H1 (cell line): ENCODE measurements around the gene NHSL2. TPM values are rescaled to one million over a fixed set of nuclear protein-coding genes. Genes with fewer than 3 reads are reported as not detected.

Experiments used
- BRCA1 ChIP-seq: IDR thresholded peaks from 2 replicates; pipeline ENCODE4 v1.6.1; 2012; ENCODE audit warnings: low read depth, low read length, improper control_type of control experiment
- CBX8 ChIP-seq: fragments of 300-800, 300-1000 bp; sonication (generic); IDR thresholded peaks from 2 replicates; pipeline ENCODE4 v1.7.1; 2016; ENCODE audit warnings: low read depth, low read length, borderline replicate concordance
- MAX ChIP-seq: IDR thresholded peaks from 2 replicates; pipeline ENCODE4 v1.6.1; 2012; ENCODE audit warnings: inconsistent platforms
- POLR2AphosphoS5 ChIP-seq: IDR thresholded peaks from 2 replicates; pipeline ENCODE4 v1.6.1; 2011; ENCODE audit warnings: low read depth, low read length
- RAD21 ChIP-seq, 2 experiments: IDR thresholded peaks in 1 of 2; conservative IDR thresholded peaks in 1 of 2; 2 replicates each; pipeline ENCODE4 v1.6.1; 2011; ENCODE audit warnings: low read depth in 2 of 2, low read length in 2 of 2, improper control_type of control experiment in 1 of 2, inconsistent platforms in 1 of 2, mild to moderate bottlenecking in 1 of 2, moderate library complexity in 1 of 2
- RBBP5 ChIP-seq: IDR thresholded peaks from 2 replicates; pipeline ENCODE4 v1.7.1; 2012; ENCODE audit warnings: low read depth, mild to moderate bottlenecking, inconsistent platforms, low read length, moderate library complexity, borderline replicate concordance
- SAP30 ChIP-seq: fragments of 300-600 bp; sonication (generic); IDR thresholded peaks from 2 replicates; pipeline ENCODE4 v1.7.1; 2012; ENCODE audit warnings: low read length, moderate library complexity, mild to moderate bottlenecking, inconsistent platforms; ENCODE audit not compliant: insufficient read depth, insufficient replicate concordance
- USF2 ChIP-seq: IDR thresholded peaks from 2 replicates; pipeline ENCODE4 v1.6.1; 2011; ENCODE audit warnings: low read length, improper control_type of control experiment
- polyA plus RNA-seq, 7 experiments: library from polyadenylated mRNA; depleted of rRNA in 3 of 7; stranded (reverse) in 5 of 7; unstranded in 2 of 7; fragments of >200 nt in 5 of 7; fragments of 200-250 nt in 2 of 7; gene quantifications; 1 replicate in 5 of 7; 2 replicates in 1 of 7; 4 replicates in 1 of 7; pipeline versions ENCODE4 v1.2.1 to v1.2.3, GENCODE V29; 2011 to 2013; ENCODE audit warnings: missing spikeins in 2 of 7, mixed read lengths in 2 of 7
- total RNA-seq: library from RNA; stranded (reverse); fragmentation: NEBNext Ultra II Directional; extraction: Animal tissue kit (Norgen Biotek cat#: 25700); gene quantifications from 2 replicates; pipeline ENCODE4 v1.2.1, GENCODE V29; 2021

Gene NHSL2
- total and polyA plus RNA-seq, 2 of the 8 experiments (the other 6 are each of a cell fraction or from before 2014, with no cell fraction given) = 3.7 to 7.2 TPM

- TF ChIP-seq CBX8 (no peak), RBBP5 (no peak), RAD21 (IDR thresholded peaks at IDR 0.05 in 1 of 2, conservative IDR thresholded peaks at IDR 0.05 in 1 of 2; ENCODE audit: low read depth in 2 of 2, low read length in 2 of 2) (no peak), POLR2AphosphoS5 (no peak), MAX (no peak), USF2 (no peak), BRCA1 (no peak), SAP30 (no peak)
Observed at GRCh38 chrX:72028701-72029470, 118.2 kb downstream of the NHSL2 start (continued).
